Measurements from ENCODE around the gene CACNA1S.

GRCh38 chr1:201014816-201015200 lies 97.4 kb downstream of the CACNA1S start:
- TF ChIP-seq CTCF (IDR thresholded peaks at IDR 0.05; ENCODE audit: low read depth, low read length), result no peak
- TF ChIP-seq EZH2phosphoT487 (IDR thresholded peaks at IDR 0.05; ENCODE audit: low read depth), result no peak
